Right lobe of liver (tissue), 4 donors: ENCODE data around the gene ARHGAP33.

Experiments
- CTCF ChIP-seq, 4 donors: fragments of 200-600 bp in 3 of 4; fragments of 450-650 bp in 1 of 4; IDR thresholded peaks; one replicate each; pipeline versions ENCODE4 v1.5.1 to v1.8.0; 2016 to 2022; ENCODE audit warnings: antibody characterized with exemption in 4 of 4, mild to moderate bottlenecking in 2 of 4
- POLR2A ChIP-seq: fragments of 450-650 bp; IDR thresholded peaks from one replicate; pipeline ENCODE4 v1.6.1; 2017; ENCODE audit warnings: antibody characterized with exemption, mild to moderate bottlenecking
- donor health status: DM: no; HTN: no; CAD: no.
- donor health status: DM: no; HTN: no; CAD: no.
- donor health status: DM: no; HTN: yes; CAD: no.

GRCh38 chr19:35782589-35782988 lies 7.2 kb downstream of the ARHGAP33 start:
- TF ChIP-seq POLR2A (no peak), CTCF (IDR thresholded peaks at IDR 0.05) (no peak)
